Keratinocyte (primary cell): ENCODE measurements around the gene EYA4. TPM values are rescaled to one million over a fixed set of nuclear protein-coding genes. Genes with fewer than 3 reads are reported as not detected.

Source experiments
- DNase-seq: peaks from one replicate; pipeline ENCODE4 v3.0.0-alpha.2; 2011; ENCODE audit warnings: low read depth, missing footprints, low spot score
- FAIRE-seq: peaks from 2 replicates; lab custom pipeline; 2011; peaks lifted over from hg19 to GRCh38; lab: Jason Lieb, UNC
- H2AFZ ChIP-seq: 2 replicates; pipeline ENCODE4 v1.6.0; 2012; ENCODE audit warnings: low read length, control low read depth, inconsistent platforms; ENCODE audit not compliant: control insufficient read depth
- H3K27ac ChIP-seq: 2 replicates; pipeline ENCODE4 v1.5.1; 2011; ENCODE audit warnings: low read length; ENCODE audit not compliant: control insufficient read depth, insufficient read depth
- H3K27me3 ChIP-seq: 3 replicates; pipeline ENCODE4 v1.6.0; 2011; ENCODE audit warnings: low read length; ENCODE audit not compliant: control insufficient read depth, insufficient read depth; ENCODE audit errors: extremely low read depth
- H3K36me3 ChIP-seq, 2 experiments: 2 replicates in 1 of 2; 3 replicates in 1 of 2; pipeline ENCODE4 v1.5.1; 2011; ENCODE audit warnings: low read length in 2 of 2, mild to moderate bottlenecking in 1 of 2; ENCODE audit not compliant: control insufficient read depth in 2 of 2, insufficient read depth in 2 of 2; ENCODE audit errors: extremely low read depth in 1 of 2
- H3K4me1 ChIP-seq: 3 replicates; pipeline ENCODE4 v1.5.1; 2011; ENCODE audit warnings: low read length; ENCODE audit not compliant: control insufficient read depth, insufficient read depth; ENCODE audit errors: extremely low read depth
- H3K4me2 ChIP-seq: 3 replicates; pipeline ENCODE4 v1.6.0; 2011; ENCODE audit warnings: low read depth, low read length; ENCODE audit not compliant: control insufficient read depth, insufficient read depth; ENCODE audit errors: extremely low read depth
- H3K4me3 ChIP-seq, 3 experiments: fragments of 200-600 bp in 1 of 3; sonication (generic) in 1 of 3; 2 replicates in 2 of 3; 3 replicates in 1 of 3; pipeline ENCODE4 v1.5.1; 2011 to 2016; ENCODE audit warnings: low read length in 3 of 3, mild to moderate bottlenecking in 3 of 3, control low read depth in 2 of 3, inconsistent platforms in 1 of 3, low read depth in 1 of 3, mixed read lengths in 1 of 3, mixed run types in 1 of 3, moderate library complexity in 1 of 3; ENCODE audit not compliant: control insufficient read depth in 2 of 3, insufficient read depth in 2 of 3; ENCODE audit errors: extremely low read depth in 1 of 3
- H3K79me2 ChIP-seq: 2 replicates; pipeline ENCODE4 v1.6.0; 2012; ENCODE audit warnings: low read length; ENCODE audit not compliant: control insufficient read depth, insufficient read depth
- H3K9ac ChIP-seq: 3 replicates; pipeline ENCODE4 v1.6.0; 2011; ENCODE audit warnings: low read length; ENCODE audit not compliant: control insufficient read depth, insufficient read depth; ENCODE audit errors: extremely low read depth
- H3K9me1 ChIP-seq: 3 replicates; pipeline ENCODE4 v1.6.0; 2011; ENCODE audit warnings: low read length; ENCODE audit not compliant: control insufficient read depth, insufficient read depth; ENCODE audit errors: extremely low read depth
- H3K9me3 ChIP-seq: 2 replicates; pipeline ENCODE4 v1.5.1; 2012; ENCODE audit warnings: low read depth, low read length; ENCODE audit not compliant: control insufficient read depth
- H4K20me1 ChIP-seq: 3 replicates; pipeline ENCODE4 v1.6.0; 2011; ENCODE audit warnings: low read length; ENCODE audit not compliant: control insufficient read depth, insufficient read depth; ENCODE audit errors: extremely low read depth
- CTCF ChIP-seq, 3 experiments: IDR thresholded peaks in 1 of 3; conservative IDR thresholded peaks in 1 of 3; optimal IDR thresholded peaks in 1 of 3; 2 replicates in 2 of 3; 3 replicates in 1 of 3; pipeline versions ENCODE3 to v1.5.1; 2011; ENCODE audit warnings: low read length in 3 of 3, mild to moderate bottlenecking in 3 of 3, moderate library complexity in 2 of 3, control low read depth in 1 of 3, inconsistent platforms in 1 of 3; ENCODE audit not compliant: insufficient read depth in 2 of 3; ENCODE audit errors: extremely low read depth in 1 of 3
- EZH2 ChIP-seq: IDR thresholded peaks from one replicate; pipeline ENCODE4 v1.6.1; 2012; ENCODE audit warnings: inconsistent platforms, mild to moderate bottlenecking, low read length, moderate library complexity
- dilution Hi-C: fragments of 300-500 bp; cut with MboI; formaldehyde crosslinking; loops from one replicate; pipeline ENCODE4 v1.7.0; 2020; ENCODE audit warnings: low sequenced_read_pairs; ENCODE audit not compliant: extremely low pct_ligation_motif_present
- polyA plus RNA-seq, 5 experiments: library from polyadenylated mRNA; depleted of rRNA in 3 of 5; stranded (reverse) in 3 of 5; stranded (forward) in 1 of 5; unstranded in 1 of 5; fragments of >200 nt; gene quantifications; 1 replicate in 1 of 5; 2 replicates in 3 of 5; 3 replicates in 1 of 5; pipeline versions ENCODE4 v1.2.1 to v1.2.3, GENCODE V29; 2011 to 2012; ENCODE audit warnings: missing spikeins in 2 of 5, low read depth in 1 of 5, low replicate concordance in 1 of 5

Gene EYA4
- polyA plus RNA-seq, 1 donor (not counting 4 experiments of a cell fraction or from before 2014, with no cell fraction given) = 0.01 TPM

GRCh38 chr6:133487174-133487573 lies 246.0 kb downstream of the EYA4 start:
- FAIRE-seq = no peak

GRCh38 chr6:133495205-133495903 lies 254.2 kb downstream of the EYA4 start:
- TF ChIP-seq CTCF (optimal IDR thresholded peaks at IDR 0.05 in 1 of 3, IDR thresholded peaks at IDR 0.05 in 1 of 3, conservative IDR thresholded peaks at IDR 0.05 in 1 of 3; ENCODE audit: extremely low read depth in 1 of 3, insufficient read depth in 2 of 3, low read length in 3 of 3) (no peak), EZH2 (no peak)
- H3K36me3 ChIP-seq = no peaks in the 10 kb centered on the region
- no peaks in the 10 kb centered on the region for H3K4me1 ChIP-seq
- H3K9me3 ChIP-seq = no peaks in the 10 kb centered on the region
- H3K27me3 ChIP-seq = no peaks in the 10 kb centered on the region
- DNase-seq (no peak), FAIRE-seq (no peak)
- no peak overlapping the region for H3K4me3 ChIP-seq
- dilution Hi-C loops = no loop called here
- H3K9ac ChIP-seq = no peak overlapping the region
- no peak overlapping the region for H2AFZ ChIP-seq
- H3K79me2 ChIP-seq = no peaks in the 10 kb centered on the region
- no peak overlapping the region for H3K27ac ChIP-seq
- no peaks in the 10 kb centered on the region for H3K9me1 ChIP-seq
- H3K4me2 ChIP-seq = no peak overlapping the region
- no peaks in the 10 kb centered on the region for H4K20me1 ChIP-seq

More at GRCh38 chr6:133487174-133487573, 246.0 kb downstream of the EYA4 start:
- no peak for DNase-seq
- Histone ChIP-seq H3K9me3 (no peaks in the 10 kb centered on the region), H3K36me3 (no peaks in the 10 kb centered on the region), H4K20me1 (no peaks in the 10 kb centered on the region), H3K4me3 (no peak overlapping the region), H3K9ac (no peak overlapping the region), H2AFZ (no peak overlapping the region), H3K4me1 (no peaks in the 10 kb centered on the region), H3K9me1 (no peaks in the 10 kb centered on the region), H3K27me3 (no peaks in the 10 kb centered on the region), H3K79me2 (no peaks in the 10 kb centered on the region), H3K27ac (no peak overlapping the region), H3K4me2 (no peak overlapping the region)
- dilution Hi-C loops = no loop called here
- TF ChIP-seq EZH2 = no peak
- TF ChIP-seq CTCF (optimal IDR thresholded peaks at IDR 0.05 in 1 of 3, IDR thresholded peaks at IDR 0.05 in 1 of 3, conservative IDR thresholded peaks at IDR 0.05 in 1 of 3; ENCODE audit: extremely low read depth in 1 of 3, insufficient read depth in 2 of 3, low read length in 3 of 3) = no peak
